ENCODE data around the gene ADRA2A.

Gene ADRA2A

GRCh38 chr10:111076682-111077478, at the start of gene ADRA2A:
ADRA2A (plus strand) TSS chr10:111077029; CDS start chr10:111077997, 968 bp downstream.
- DNase-seq (ENCODE audit: low read depth), result peak; percentile 21

- DNase-seq (ENCODE audit: low read depth), result no peak
Measured at GRCh38 chr10:111030042-111030750, 46.6 kb upstream of the ADRA2A start.

- DNase-seq (ENCODE audit: low read depth), result no peak
Measured at GRCh38 chr10:111034598-111035310, 42.1 kb upstream of the ADRA2A start.

- DNase-seq (ENCODE audit: low read depth), result no peak
Measured at GRCh38 chr10:111035542-111035941, 41.3 kb upstream of the ADRA2A start.

- no peak for DNase-seq (ENCODE audit: low read depth)
Measured at GRCh38 chr10:111037858-111038257, 39.0 kb upstream of the ADRA2A start.

- no peak for DNase-seq (ENCODE audit: low read depth)
Measured at GRCh38 chr10:111039522-111039921, 37.3 kb upstream of the ADRA2A start.

- no peak for DNase-seq (ENCODE audit: low read depth)
Measured at GRCh38 chr10:111057006-111057405, 19.8 kb upstream of the ADRA2A start.

- no peak for DNase-seq (ENCODE audit: low read depth)
Measured at GRCh38 chr10:111063471-111063870, 13.4 kb upstream of the ADRA2A start.

- DNase-seq (ENCODE audit: low read depth), result no peak
Measured at GRCh38 chr10:111072232-111072631, 4.6 kb upstream of the ADRA2A start.

GRCh38 chr10:111075577-111076185, 1.1 kb upstream of the ADRA2A start:
- DNase-seq (ENCODE audit: low read depth), result no peak

- peak; percentile 55 for DNase-seq (ENCODE audit: low read depth)
Measured at GRCh38 chr10:111076191-111076681, 593 bp upstream of the ADRA2A start.

GRCh38 chr10:111077479-111077784, 603 bp downstream of the ADRA2A start:
- no peak for DNase-seq (ENCODE audit: low read depth)

- no peak for DNase-seq (ENCODE audit: low read depth)
Measured at GRCh38 chr10:111077785-111078504, 1.1 kb downstream of the ADRA2A start.

- no peak for DNase-seq (ENCODE audit: low read depth)
Measured at GRCh38 chr10:111078505-111079185, 1.8 kb downstream of the ADRA2A start.

- DNase-seq (ENCODE audit: low read depth), result no peak
Measured at GRCh38 chr10:111079241-111079760, 2.5 kb downstream of the ADRA2A start.

GRCh38 chr10:111079781-111080180, 3.0 kb downstream of the ADRA2A start:
- no peak for DNase-seq (ENCODE audit: low read depth)

GRCh38 chr10:111080224-111080623, 3.4 kb downstream of the ADRA2A start:
- DNase-seq (ENCODE audit: low read depth), result no peak

GRCh38 chr10:111081595-111081994, 4.8 kb downstream of the ADRA2A start:
- no peak for DNase-seq (ENCODE audit: low read depth)

- DNase-seq (ENCODE audit: low read depth), result no peak
Measured at GRCh38 chr10:111082102-111082975, 5.5 kb downstream of the ADRA2A start.
